ENCODE results near the gene CWC27. TPM values are rescaled to one million over a fixed set of nuclear protein-coding genes. Genes with fewer than 3 reads are reported as not detected.

The CWC27 gene
- total and polyA plus RNA-seq, 7 donors, result 16.0 to 31.2 (median 19.3) TPM

GRCh38 chr5:64775291-64775690 is 6.6 kb downstream of the CWC27 start:
- Histone ChIP-seq H3K9me3 (no peaks in the 10 kb centered on the region), H3K4me1 (peaks cover 8% of the 10 kb centered on the region), H3K27ac (no peak overlapping the region), H3K4me3 (no peak overlapping the region), H3K27me3 (ENCODE audit: insufficient read depth in 3 of 3, low read length in 2 of 3) (no peaks in the 10 kb centered on the region), H3K36me3 (ENCODE audit: insufficient read depth in 1 of 2, low read depth in 1 of 2) (peaks cover 0 to 21% of the 10 kb centered on the region in 2 donors)
- TF ChIP-seq CTCF (IDR thresholded peaks at IDR 0.05), result no peak
- intact Hi-C loops (cut with DNase I), result no loop called here
- ATAC-seq, result no peak
- DNase-seq, result no peak
- WGBS, 3 donors, result 68 to 79% (median 68%) methylated on average over 1 of the region's 1 CpG

GRCh38 chr5:64784451-64785025 is 15.8 kb downstream of the CWC27 start:
- H3K36me3 ChIP-seq (ENCODE audit: insufficient read depth in 1 of 2, low read depth in 1 of 2), result peaks cover 0 to 49% of the 10 kb centered on the region in 2 donors
- intact Hi-C loops (cut with DNase I), result loop anchor here (1.0 to 2.0 kb wide), 2 partner anchors 148 to 150 kb away; no protein-coding TSS in a partner anchor
- 5 to 16% (median 6%) methylated on average over 3 of the region's 3 CpGs for WGBS, 3 donors
- no peaks in the 10 kb centered on the region for H3K4me1 ChIP-seq
- no peaks in the 10 kb centered on the region for H3K27me3 ChIP-seq (ENCODE audit: insufficient read depth in 3 of 3, low read length in 2 of 3)
- no peaks in the 10 kb centered on the region for H3K9me3 ChIP-seq
- DNase-seq, result peak; percentile 54 to 59
- H3K27ac ChIP-seq, result no peak overlapping the region
- TF ChIP-seq CTCF (IDR thresholded peaks at IDR 0.05), result peak; percentile 85
- peak in 3 of 4 donors; percentile 67 to 81 (median 72) for ATAC-seq
- no peak overlapping the region for H3K4me3 ChIP-seq

GRCh38 chr5:64786372-64786771 is 17.6 kb downstream of the CWC27 start:
- Histone ChIP-seq H3K4me3 (no peak overlapping the region), H3K36me3 (ENCODE audit: insufficient read depth in 1 of 2, low read depth in 1 of 2) (peaks cover 0 to 60% of the 10 kb centered on the region in 2 donors), H3K9me3 (no peaks in the 10 kb centered on the region), H3K27me3 (ENCODE audit: insufficient read depth in 3 of 3, low read length in 2 of 3) (no peaks in the 10 kb centered on the region), H3K27ac (no peak overlapping the region), H3K4me1 (no peaks in the 10 kb centered on the region)
- DNase-seq, result no peak
- no peak for TF ChIP-seq CTCF (IDR thresholded peaks at IDR 0.05)
- intact Hi-C loops (cut with DNase I), result no loop called here
- 92 to 96% (median 93%) methylated on average over 2 of the region's 2 CpGs for WGBS, 3 donors
- ATAC-seq, result no peak

GRCh38 chr5:64788156-64788555 is 19.4 kb downstream of the CWC27 start:
- no peak for TF ChIP-seq CTCF (IDR thresholded peaks at IDR 0.05)

GRCh38 chr5:64789457-64789856 is 20.7 kb downstream of the CWC27 start:
- WGBS, 3 donors, result 88 to 92% (median 91%) methylated on average over 3 of the region's 3 CpGs

More at GRCh38 chr5:64788156-64788555, 19.4 kb downstream of the CWC27 start:
- H3K4me1 ChIP-seq, result no peaks in the 10 kb centered on the region
- H3K9me3 ChIP-seq, result no peaks in the 10 kb centered on the region
- intact Hi-C loops (cut with DNase I), result no loop called here
- no peak overlapping the region for H3K4me3 ChIP-seq
- DNase-seq (no peak), ATAC-seq (no peak)
- H3K27ac ChIP-seq, result no peak overlapping the region
- no peaks in the 10 kb centered on the region for H3K27me3 ChIP-seq (ENCODE audit: insufficient read depth in 3 of 3, low read length in 2 of 3)
- WGBS, 3 donors, result 81 to 93% (median 85%) methylated on average over 2 of the region's 2 CpGs
- peaks cover 0 to 49% of the 10 kb centered on the region in 2 donors for H3K36me3 ChIP-seq (ENCODE audit: insufficient read depth in 1 of 2, low read depth in 1 of 2)

More at GRCh38 chr5:64789457-64789856, 20.7 kb downstream of the CWC27 start:
- ATAC-seq (no peak), DNase-seq (no peak)
- H3K4me1 ChIP-seq, result no peaks in the 10 kb centered on the region
- H3K4me3 ChIP-seq, result no peak overlapping the region
- peaks cover 0 to 43% of the 10 kb centered on the region in 2 donors for H3K36me3 ChIP-seq (ENCODE audit: insufficient read depth in 1 of 2, low read depth in 1 of 2)
- no peaks in the 10 kb centered on the region for H3K9me3 ChIP-seq
- no peak for TF ChIP-seq CTCF (IDR thresholded peaks at IDR 0.05)
- no peak overlapping the region for H3K27ac ChIP-seq
- intact Hi-C loops (cut with DNase I), result no loop called here
- no peaks in the 10 kb centered on the region for H3K27me3 ChIP-seq (ENCODE audit: insufficient read depth in 3 of 3, low read length in 2 of 3)

All from psoas muscle (tissue), 8 donors.